ENCODE results near the gene KIR2DL1.
"Not testable (repeated sequence)": the region's sequence is repeated elsewhere in the genome, so short reads cannot be mapped to it uniquely, and the experiment has no call there.

- TF ChIP-seq, protein P1, sequence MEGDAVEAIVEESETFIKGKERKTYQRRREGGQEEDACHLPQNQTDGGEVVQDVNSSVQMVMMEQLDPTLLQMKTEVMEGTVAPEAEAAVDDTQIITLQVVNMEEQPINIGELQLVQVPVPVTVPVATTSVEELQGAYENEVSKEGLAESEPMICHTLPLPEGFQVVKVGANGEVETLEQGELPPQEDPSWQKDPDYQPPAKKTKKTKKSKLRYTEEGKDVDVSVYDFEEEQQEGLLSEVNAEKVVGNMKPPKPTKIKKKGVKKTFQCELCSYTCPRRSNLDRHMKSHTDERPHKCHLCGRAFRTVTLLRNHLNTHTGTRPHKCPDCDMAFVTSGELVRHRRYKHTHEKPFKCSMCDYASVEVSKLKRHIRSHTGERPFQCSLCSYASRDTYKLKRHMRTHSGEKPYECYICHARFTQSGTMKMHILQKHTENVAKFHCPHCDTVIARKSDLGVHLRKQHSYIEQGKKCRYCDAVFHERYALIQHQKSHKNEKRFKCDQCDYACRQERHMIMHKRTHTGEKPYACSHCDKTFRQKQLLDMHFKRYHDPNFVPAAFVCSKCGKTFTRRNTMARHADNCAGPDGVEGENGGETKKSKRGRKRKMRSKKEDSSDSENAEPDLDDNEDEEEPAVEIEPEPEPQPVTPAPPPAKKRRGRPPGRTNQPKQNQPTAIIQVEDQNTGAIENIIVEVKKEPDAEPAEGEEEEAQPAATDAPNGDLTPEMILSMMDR (IDR thresholded peaks at IDR 0.05), result not testable (repeated sequence)
- not testable (repeated sequence) for TF ChIP-seq POLR2A (IDR thresholded peaks at IDR 0.05)
These were observed 45.0 kb downstream of the KIR2DL1 start for GRCh38 chr19:54814571-54814970.
